ENCODE data around the gene LIMK1. TPM values are rescaled to one million over a fixed set of nuclear protein-coding genes. Genes with fewer than 3 reads are reported as not detected.

LIMK1 gene
- total and polyA plus RNA-seq, 2 of the 13 experiments (the other 11 are each of a cell fraction or from before 2014, with no cell fraction given), result 8.9 to 18.8 TPM

GRCh38 chr7:74061840-74062539, 21.6 kb upstream of the LIMK1 start:
- no peaks in the 10 kb centered on the region for H4K20me1 ChIP-seq (ENCODE audit: insufficient read depth, low read length)
- ATAC-seq (peak; percentile 67), FAIRE-seq (no peak), DNase-seq (ENCODE audit: low spot score) (peak; percentile 78)
- POLR2A ChIA-PET, result no interaction called here
- H3K9me3 ChIP-seq (ENCODE audit: low read length), result no peaks in the 10 kb centered on the region
- H3K4me2 ChIP-seq (ENCODE audit: low read depth, low read length), result peak overlapping the region; percentile 67
- H2AFZ ChIP-seq (ENCODE audit: low read length), result no peak overlapping the region
- H3K27me3 ChIP-seq (ENCODE audit: control insufficient read depth in 1 of 2, insufficient read depth in 2 of 2, low read length in 2 of 2), result peaks cover 4 to 18% of the 10 kb centered on the region in 2 experiments; a peak in 4 of 5 replicates
- CTCF ChIA-PET (ENCODE audit: low intra/inter-chr PET ratio, low total read pairs), result no interaction called here
- H3K79me2 ChIP-seq (ENCODE audit: insufficient read depth, low read length), result no peaks in the 10 kb centered on the region
- H3K27ac ChIP-seq (ENCODE audit: extremely low read length, insufficient read depth, low read length), result no peak overlapping the region
- intact Hi-C loops (cut with micrococcal nuclease; ENCODE audit: unreplicated experiment), result no loop called here
- in situ Hi-C loops (cut with HindIII; ENCODE audit: extremely low pct_ligation_motif_present, low pct_unique_long_range_greater_than_20kb), result loop anchor here (10.0 kb wide), 1 partner anchor 343 kb away; no protein-coding TSS in a partner anchor
- TSS peak; percentile 95 for BruUV-seq (replicated peaks)
- peak overlapping the region; percentile 70 for H3K9ac ChIP-seq (ENCODE audit: insufficient read depth, low read depth, low read length)
- peaks cover 39% of the 10 kb centered on the region for H3K4me1 ChIP-seq (ENCODE audit: insufficient read depth, low read length)
- no peaks in the 10 kb centered on the region for H3K36me3 ChIP-seq (replicated peaks in 1 of 2; ENCODE audit: control insufficient read depth in 1 of 2, insufficient read depth in 2 of 2, low read length in 2 of 2)
- peak overlapping the region in 2 of 3 experiments; percentile 57 to 65; a peak in 4 of 6 replicates for H3K4me3 ChIP-seq (replicated peaks in 1 of 3; ENCODE audit: insufficient read depth in 1 of 3, low read depth in 2 of 3, low read length in 3 of 3)
- 15% methylated on average over 9 of the region's 20 CpGs for WGBS (ENCODE audit: low lambda C conversion rate)
- TF ChIP-seq ZNF326 (CRISPR knock-in tag; IDR thresholded peaks at IDR 0.05; ENCODE audit: borderline replicate concordance), result no peak
- TF ChIP-seq ZHX1 (CRISPR knock-in tag; IDR thresholded peaks at IDR 0.05; ENCODE audit: low read depth), result no peak
- 0 out of 2 replicates have a peak, but pooled peaks have one; percentile 51 for TF ChIP-seq ZNF891 (CRISPR knock-in tag; IDR thresholded peaks at IDR 0.05)
- TF ChIP-seq ZNF766 (CRISPR knock-in tag; IDR thresholded peaks at IDR 0.05; ENCODE audit: borderline replicate concordance), result no peak
- TF ChIP-seq ZNF746 (CRISPR knock-in tag; IDR thresholded peaks at IDR 0.05), result no peak
- no peak for TF ChIP-seq STAT5B (CRISPR knock-in tag; IDR thresholded peaks at IDR 0.05)
- TF ChIP-seq USF2 (IDR thresholded peaks at IDR 0.05; ENCODE audit: low read depth, low read length), result no peak
- no peak for TF ChIP-seq USF2 (CRISPR knock-in tag; IDR thresholded peaks at IDR 0.05; ENCODE audit: borderline replicate concordance)
- 0 out of 2 replicates have a peak, but pooled peaks have one; percentile 32 for TF ChIP-seq ZNF224 (CRISPR knock-in tag; IDR thresholded peaks at IDR 0.05)
- no peak for TF ChIP-seq ZBTB7B (CRISPR knock-in tag; IDR thresholded peaks at IDR 0.05)
- TF ChIP-seq ZNF546 (CRISPR knock-in tag; conservative IDR thresholded peaks at IDR 0.05), result no peak
- peak; percentile 29; the same call in 1 of the 2 replicates for TF ChIP-seq THAP11 (CRISPR knock-in tag; IDR thresholded peaks at IDR 0.05)
- TF ChIP-seq MLLT10 (CRISPR knock-in tag; IDR thresholded peaks at IDR 0.05), result no peak
- TF ChIP-seq HES4 (CRISPR knock-in tag; IDR thresholded peaks at IDR 0.05; ENCODE audit: borderline replicate concordance), result no peak
- TF ChIP-seq GABPA (IDR thresholded peaks at IDR 0.05; ENCODE audit: low read depth, low read length), result no peak
- TF ChIP-seq GABPA (CRISPR knock-in tag; IDR thresholded peaks at IDR 0.05; ENCODE audit: low read depth), result 0 out of 2 replicates have a peak, but pooled peaks have one; percentile 11
- no peak for TF ChIP-seq SYNCRIP (IDR thresholded peaks at IDR 0.05; ENCODE audit: insufficient read depth, low read depth, low read length)
- TF ChIP-seq AKAP8 (CRISPR knock-in tag; IDR thresholded peaks at IDR 0.05), result no peak
- no peak for TF ChIP-seq ZNF605 (CRISPR knock-in tag; IDR thresholded peaks at IDR 0.05)
- no peak for TF ChIP-seq AHR (CRISPR knock-in tag; IDR thresholded peaks at IDR 0.05)

Data from HepG2 (cell line).